Esophagus muscularis mucosa (tissue), 4 donors: ENCODE data around the gene PIK3C2G. TPM values are rescaled to one million over a fixed set of nuclear protein-coding genes. Genes with fewer than 3 reads are reported as not detected.

Source experiments
- DNase-seq: peaks from one replicate; pipeline ENCODE4 v3.0.0-alpha.2; 2017; ENCODE audit errors: extremely low spot score
- H3K27ac ChIP-seq, 4 donors: fragments of 200-600 bp; sonication (generic); replicated peaks in 1 of 4; 1 replicate in 3 of 4; 2 replicates in 1 of 4; pipeline ENCODE4 v1.5.1; 2016 to 2019; ENCODE audit warnings: mild to moderate bottlenecking in 1 of 4
- H3K27me3 ChIP-seq, 4 donors: fragments of 200-600 bp; sonication (generic); one replicate each; pipeline versions ENCODE4 v1.5.1 to v1.6.0; 2016 to 2019
- H3K36me3 ChIP-seq, 4 donors: fragments of 200-600 bp; sonication (generic); one replicate each; pipeline ENCODE4 v1.5.1; 2016 to 2019
- H3K4me1 ChIP-seq, 4 donors: fragments of 200-600 bp; sonication (generic); one replicate each; pipeline ENCODE4 v1.5.1; 2016 to 2019
- H3K4me3 ChIP-seq, 4 donors: fragments of 200-600 bp; sonication (generic); 1 replicate in 2 of 4; 2 replicates in 2 of 4; pipeline ENCODE4 v1.5.1; 2016 to 2019; ENCODE audit warnings: mild to moderate bottlenecking in 4 of 4, moderate library complexity in 1 of 4
- H3K9me3 ChIP-seq, 4 donors: fragments of 200-600 bp; sonication (generic); 1 replicate in 3 of 4; 2 replicates in 1 of 4; pipeline ENCODE4 v1.5.1; 2016 to 2019
- CTCF ChIP-seq, 3 experiments: fragments of 200-600 bp in 2 of 3; fragments of 450-650 bp in 1 of 3; sonication (generic) in 2 of 3; IDR thresholded peaks; one replicate each; pipeline ENCODE4 v1.5.1; 2017 to 2019; ENCODE audit warnings: antibody characterized with exemption in 3 of 3, mild to moderate bottlenecking in 2 of 3, moderate library complexity in 1 of 3
- EP300 ChIP-seq: sonication (generic); formaldehyde crosslinking; IDR thresholded peaks from one replicate; pipeline ENCODE4 v1.6.1; 2017; ENCODE audit warnings: antibody characterized with exemption
- POLR2A ChIP-seq: fragments of 450-650 bp; IDR thresholded peaks from one replicate; pipeline ENCODE4 v1.6.1; 2017; ENCODE audit warnings: antibody characterized with exemption, moderate library complexity, mild to moderate bottlenecking, low read depth
- POLR2AphosphoS5 ChIP-seq, 2 donors: sonication (generic); formaldehyde crosslinking; IDR thresholded peaks; one replicate each; pipeline ENCODE4 v1.6.1; 2017; ENCODE audit warnings: antibody characterized with exemption in 2 of 2
- WGBS: methylation state at CpG from one replicate; pipeline ENCODE4 v1.1.5; 2018; 5-methylcytosine and 5-hydroxymethylcytosine counted together
- intact Hi-C: fragments of 100-400 bp; cut with DNase I; formaldehyde crosslinking; loops from one replicate; pipeline ENCODE4 v1.15.1; 2023
- total RNA-seq, 4 donors: library from RNA; depleted of rRNA; stranded (reverse); fragments of >200 nt; gene quantifications; one replicate each; pipeline versions ENCODE4 v1.1.0 to v1.2.1, GENCODE V29; 2016

PIK3C2G gene
- total RNA-seq, 4 donors from 2014 or later = 0.06 to 1.2 (median 0.61) TPM

GRCh38 chr12:18546399-18546798 is 285.1 kb downstream of the PIK3C2G start:
- intact Hi-C loops = no loop called here
- TF ChIP-seq POLR2A = no peak
- TF ChIP-seq POLR2AphosphoS5 (IDR thresholded peaks at IDR 0.05) = peak in 1 of 2 donors; percentile 16
- 79% methylated on average over 1 of the region's 1 CpG for WGBS
- no peak overlapping the region for H3K4me3 ChIP-seq
- no peak overlapping the region for H3K27ac ChIP-seq
- H3K27me3 ChIP-seq = no peaks in the 10 kb centered on the region
- H3K9me3 ChIP-seq = no peaks in the 10 kb centered on the region
- no peak for DNase-seq
- peaks cover 0 to 12% (median 10%) of the 10 kb centered on the region in 4 donors for H3K4me1 ChIP-seq
- no peaks in the 10 kb centered on the region for H3K36me3 ChIP-seq

GRCh38 chr12:18549598-18549997 is 288.3 kb downstream of the PIK3C2G start:
- peaks cover 0 to 12% (median 10%) of the 10 kb centered on the region in 4 donors for H3K4me1 ChIP-seq
- DNase-seq = no peak
- H3K36me3 ChIP-seq = no peaks in the 10 kb centered on the region
- H3K9me3 ChIP-seq = no peaks in the 10 kb centered on the region
- H3K27ac ChIP-seq = no peak overlapping the region
- intact Hi-C loops = no loop called here
- H3K27me3 ChIP-seq = no peaks in the 10 kb centered on the region
- no peak for TF ChIP-seq POLR2A
- TF ChIP-seq CTCF (IDR thresholded peaks at IDR 0.05) = no peak
- no peak for TF ChIP-seq EP300
- no peak for TF ChIP-seq POLR2AphosphoS5 (IDR thresholded peaks at IDR 0.05)
- WGBS = 83% methylated on average over 2 of the region's 2 CpGs
- H3K4me3 ChIP-seq = no peak overlapping the region

GRCh38 chr12:18551106-18551505 is 289.8 kb downstream of the PIK3C2G start:
- no peak for DNase-seq
- Histone ChIP-seq H3K27ac (no peak overlapping the region), H3K4me1 (peaks cover 0 to 10% (median 9%) of the 10 kb centered on the region in 4 donors), H3K9me3 (no peaks in the 10 kb centered on the region), H3K27me3 (no peaks in the 10 kb centered on the region), H3K4me3 (no peak overlapping the region), H3K36me3 (no peaks in the 10 kb centered on the region)
- 84% methylated on average over 1 of the region's 1 CpG for WGBS
- intact Hi-C loops = no loop called here
- TF ChIP-seq EP300 = no peak
- TF ChIP-seq POLR2AphosphoS5 (IDR thresholded peaks at IDR 0.05) = no peak
- TF ChIP-seq CTCF (IDR thresholded peaks at IDR 0.05) = no peak
- TF ChIP-seq POLR2A = no peak

GRCh38 chr12:18551701-18552100 is 290.4 kb downstream of the PIK3C2G start:
- intact Hi-C loops = no loop called here
- H3K9me3 ChIP-seq = no peaks in the 10 kb centered on the region
- TF ChIP-seq POLR2A (no peak), POLR2AphosphoS5 (IDR thresholded peaks at IDR 0.05) (no peak)
- H3K36me3 ChIP-seq = no peaks in the 10 kb centered on the region
- H3K4me1 ChIP-seq = peaks cover 0 to 4% (median 3%) of the 10 kb centered on the region in 4 donors
- no peak overlapping the region for H3K27ac ChIP-seq
- 94% methylated on average over 3 of the region's 3 CpGs for WGBS
- H3K4me3 ChIP-seq = no peak overlapping the region
- DNase-seq = no peak
- H3K27me3 ChIP-seq = no peaks in the 10 kb centered on the region

- intact Hi-C loops = no loop called here
- Histone ChIP-seq H3K36me3 (no peaks in the 10 kb centered on the region), H3K27me3 (no peaks in the 10 kb centered on the region), H3K9me3 (no peaks in the 10 kb centered on the region), H3K4me1 (no peaks in the 10 kb centered on the region), H3K4me3 (no peak overlapping the region), H3K27ac (no peak overlapping the region)
- 89% methylated on average over 5 of the region's 5 CpGs for WGBS
- no peak for DNase-seq
- TF ChIP-seq EP300 (no peak), POLR2A (no peak), POLR2AphosphoS5 (IDR thresholded peaks at IDR 0.05) (no peak), CTCF (IDR thresholded peaks at IDR 0.05) (no peak)
These were observed 291.5 kb downstream of the PIK3C2G start for GRCh38 chr12:18552829-18553228.

- no peaks in the 10 kb centered on the region for H3K4me1 ChIP-seq
- TF ChIP-seq CTCF (IDR thresholded peaks at IDR 0.05) = no peak
- TF ChIP-seq EP300 = no peak
- H3K9me3 ChIP-seq = no peaks in the 10 kb centered on the region
- no peak overlapping the region for H3K4me3 ChIP-seq
- H3K36me3 ChIP-seq = no peaks in the 10 kb centered on the region
- intact Hi-C loops = no loop called here
- H3K27ac ChIP-seq = no peak overlapping the region
- no peak for DNase-seq
- WGBS = 89% methylated on average over 2 of the region's 2 CpGs
- H3K27me3 ChIP-seq = no peaks in the 10 kb centered on the region
These were observed 294.8 kb downstream of the PIK3C2G start for GRCh38 chr12:18556161-18556560.
